ENCODE measurements around the gene CUL7.

CUL7 gene

DNA sequence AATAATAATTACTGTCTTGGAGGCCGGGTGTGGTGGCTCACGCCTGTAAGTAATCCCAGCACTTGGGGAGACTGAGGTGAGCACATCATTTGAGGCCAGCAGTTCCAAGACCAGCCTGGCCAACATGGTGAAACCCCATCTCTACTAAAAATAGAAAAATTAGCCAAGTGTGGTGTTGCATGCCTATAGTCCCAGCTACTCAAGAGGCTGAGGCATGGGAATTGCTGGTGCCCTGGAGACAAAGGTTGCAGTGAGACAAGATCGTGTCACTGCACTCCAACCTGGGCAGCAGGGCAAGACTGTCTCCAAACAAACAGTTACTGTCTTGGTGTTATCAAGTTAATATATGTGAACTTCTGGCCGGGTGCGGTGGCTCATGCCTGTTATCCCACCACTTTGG lies 27.3 kb downstream of the CUL7 start:
- Histone ChIP-seq H3K9ac (ENCODE audit: low read depth, low read length, poor library complexity, severe bottlenecking) (no peak overlapping the region), H3K9me3 (ENCODE audit: insufficient read depth, low read depth, low read length) (no peaks in the 10 kb centered on the region), H3K4me2 (ENCODE audit: low read depth, low read length, poor library complexity, severe bottlenecking) (no peak overlapping the region), H2AFZ (ENCODE audit: low read length) (no peak overlapping the region), H3F3A (ENCODE audit: low read depth) (no peaks in the 10 kb centered on the region), H3K9me2 (replicated peaks; ENCODE audit: low read depth, low read length) (no peaks in the 10 kb centered on the region), H3K36me3 (ENCODE audit: insufficient read depth, low read length) (peaks cover 42% of the 10 kb centered on the region), H3K27me3 (ENCODE audit: insufficient read depth, low read length, poor library complexity, severe bottlenecking) (no peaks in the 10 kb centered on the region), H3K4me1 (ENCODE audit: insufficient read depth, low read length, poor library complexity, severe bottlenecking) (peaks cover 17% of the 10 kb centered on the region), H3K79me2 (ENCODE audit: insufficient read depth, low read length) (peaks cover 38% of the 10 kb centered on the region), H4K20me1 (ENCODE audit: insufficient read depth, low read length, poor library complexity, severe bottlenecking) (peaks cover 23% of the 10 kb centered on the region), H3K4me3 (ENCODE audit: low read length, poor library complexity, severe bottlenecking) (no peak overlapping the region)
- no peak for TF ChIP-seq EZH2phosphoT487 (IDR thresholded peaks at IDR 0.05; ENCODE audit: borderline replicate concordance)
- TF ChIP-seq, protein P1, sequence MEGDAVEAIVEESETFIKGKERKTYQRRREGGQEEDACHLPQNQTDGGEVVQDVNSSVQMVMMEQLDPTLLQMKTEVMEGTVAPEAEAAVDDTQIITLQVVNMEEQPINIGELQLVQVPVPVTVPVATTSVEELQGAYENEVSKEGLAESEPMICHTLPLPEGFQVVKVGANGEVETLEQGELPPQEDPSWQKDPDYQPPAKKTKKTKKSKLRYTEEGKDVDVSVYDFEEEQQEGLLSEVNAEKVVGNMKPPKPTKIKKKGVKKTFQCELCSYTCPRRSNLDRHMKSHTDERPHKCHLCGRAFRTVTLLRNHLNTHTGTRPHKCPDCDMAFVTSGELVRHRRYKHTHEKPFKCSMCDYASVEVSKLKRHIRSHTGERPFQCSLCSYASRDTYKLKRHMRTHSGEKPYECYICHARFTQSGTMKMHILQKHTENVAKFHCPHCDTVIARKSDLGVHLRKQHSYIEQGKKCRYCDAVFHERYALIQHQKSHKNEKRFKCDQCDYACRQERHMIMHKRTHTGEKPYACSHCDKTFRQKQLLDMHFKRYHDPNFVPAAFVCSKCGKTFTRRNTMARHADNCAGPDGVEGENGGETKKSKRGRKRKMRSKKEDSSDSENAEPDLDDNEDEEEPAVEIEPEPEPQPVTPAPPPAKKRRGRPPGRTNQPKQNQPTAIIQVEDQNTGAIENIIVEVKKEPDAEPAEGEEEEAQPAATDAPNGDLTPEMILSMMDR (conservative IDR thresholded peaks at IDR 0.05; ENCODE audit: low read length), result no peak

GRCh38 chr6:43024436-43024835 lies 29.2 kb downstream of the CUL7 start:
- Histone ChIP-seq H3K9ac (ENCODE audit: low read depth, low read length, poor library complexity, severe bottlenecking) (no peak overlapping the region), H3K4me2 (ENCODE audit: low read depth, low read length, poor library complexity, severe bottlenecking) (peak overlapping the region; percentile 34), H2AFZ (ENCODE audit: low read length) (no peak overlapping the region), H4K20me1 (ENCODE audit: insufficient read depth, low read length, poor library complexity, severe bottlenecking) (peaks cover 23% of the 10 kb centered on the region), H3K9me2 (replicated peaks; ENCODE audit: low read depth, low read length) (no peaks in the 10 kb centered on the region), H3K4me1 (ENCODE audit: insufficient read depth, low read length, poor library complexity, severe bottlenecking) (peaks cover 23% of the 10 kb centered on the region), H3F3A (ENCODE audit: low read depth) (no peaks in the 10 kb centered on the region), H3K27me3 (ENCODE audit: insufficient read depth, low read length, poor library complexity, severe bottlenecking) (no peaks in the 10 kb centered on the region), H3K9me3 (ENCODE audit: insufficient read depth, low read depth, low read length) (no peaks in the 10 kb centered on the region), H3K36me3 (ENCODE audit: insufficient read depth, low read length) (peaks cover 35% of the 10 kb centered on the region; the same call in 1 of the 2 replicates), H3K79me2 (ENCODE audit: insufficient read depth, low read length) (peaks cover 44% of the 10 kb centered on the region), H3K4me3 (ENCODE audit: low read length, poor library complexity, severe bottlenecking) (no peak overlapping the region)
- TF ChIP-seq, protein P1 (conservative IDR thresholded peaks at IDR 0.05; ENCODE audit: low read length), result no peak
- no peak for TF ChIP-seq EZH2phosphoT487 (IDR thresholded peaks at IDR 0.05; ENCODE audit: borderline replicate concordance)

DNA sequence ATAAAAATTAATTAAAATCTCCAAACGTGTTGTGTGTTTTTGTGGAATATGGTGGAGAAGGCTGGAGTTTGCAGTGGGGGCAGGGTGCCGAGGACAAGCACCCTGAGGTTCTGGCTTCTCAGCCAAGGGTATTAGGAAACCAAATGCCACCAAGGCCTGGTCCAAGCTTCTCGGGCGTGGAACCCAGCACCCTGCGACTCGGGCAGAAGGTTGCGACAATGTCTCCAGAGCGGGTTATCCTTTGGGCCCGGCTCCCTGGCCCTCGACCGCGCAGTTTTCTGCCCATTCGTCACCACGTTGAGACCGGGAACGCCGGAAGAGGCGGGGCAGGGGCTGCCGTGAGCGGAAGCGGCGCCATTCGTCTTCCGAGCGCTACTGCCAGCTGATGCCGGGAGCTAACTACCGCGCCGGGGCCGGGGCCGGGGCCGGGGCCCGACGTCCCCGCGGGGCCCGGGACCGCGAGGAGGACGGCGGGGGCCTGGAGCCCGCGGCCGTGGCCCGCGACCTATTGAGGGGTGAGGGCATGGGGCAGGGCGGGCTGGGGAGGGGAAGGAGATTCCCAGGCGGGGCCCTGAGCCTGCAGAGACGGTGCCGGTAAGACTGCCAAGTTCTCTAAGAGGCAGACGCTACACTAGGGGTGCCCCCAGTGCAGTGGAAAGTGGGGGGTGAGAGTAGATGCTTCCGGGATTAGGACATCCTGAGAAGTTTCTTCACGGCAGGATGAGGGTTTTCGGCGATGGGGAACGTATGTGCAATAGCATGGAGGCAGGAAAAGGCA lies 32.2 kb downstream of the CUL7 start, which contains the start of gene RRP36:
Gene RRP36, plus strand, starts transcription at position 354 of the 778 bp plus-strand sequence. Its CDS starts 32 bp downstream, at position 386.
- Histone ChIP-seq H3K79me2 (ENCODE audit: insufficient read depth, low read length) (peaks cover 58% of the 10 kb centered on the region), H3K9me2 (replicated peaks; ENCODE audit: low read depth, low read length) (no peaks in the 10 kb centered on the region), H3K9me3 (ENCODE audit: insufficient read depth, low read depth, low read length) (no peaks in the 10 kb centered on the region), H3K27me3 (ENCODE audit: insufficient read depth, low read length, poor library complexity, severe bottlenecking) (no peaks in the 10 kb centered on the region), H2AFZ (ENCODE audit: low read length) (peak within 1 kb of the TSS; percentile 53), H3K9ac (ENCODE audit: low read depth, low read length, poor library complexity, severe bottlenecking) (peak within 1 kb of the TSS; percentile 80), H4K20me1 (ENCODE audit: insufficient read depth, low read length, poor library complexity, severe bottlenecking) (peaks cover 23% of the 10 kb centered on the region), H3K4me3 (ENCODE audit: low read length, poor library complexity, severe bottlenecking) (peak within 1 kb of the TSS; percentile 90), H3F3A (ENCODE audit: low read depth) (no peaks in the 10 kb centered on the region), H3K4me1 (ENCODE audit: insufficient read depth, low read length, poor library complexity, severe bottlenecking) (peaks cover 28% of the 10 kb centered on the region), H3K36me3 (ENCODE audit: insufficient read depth, low read length) (peaks cover 17% of the 10 kb centered on the region; the same call in 1 of the 2 replicates), H3K4me2 (ENCODE audit: low read depth, low read length, poor library complexity, severe bottlenecking) (peak within 1 kb of the TSS; percentile 94)
- no peak for TF ChIP-seq EZH2phosphoT487 (IDR thresholded peaks at IDR 0.05; ENCODE audit: borderline replicate concordance)
- TF ChIP-seq, protein P1 (conservative IDR thresholded peaks at IDR 0.05; ENCODE audit: low read length), result no peak
